RWPE1 (cell line): ENCODE data around the gene ATG7.

Experiments used
- CTCF ChIA-PET: fragments of 350-600 bp; sonication (Branson Sonifier 250); formaldehyde crosslinking; extraction: SDS; loops from one replicate; lab custom pipeline; 2021; lab: Yijun Ruan, JAX
- POLR2A ChIA-PET: fragments of 400-600 bp; formaldehyde crosslinking; extraction: SDS; loops from one replicate; lab custom pipeline; 2020; ENCODE audit warnings: antibody characterized with exemption; ENCODE audit not compliant: low non-redundant PET; lab: Yijun Ruan, JAX
- DNase-seq: peaks from one replicate; pipeline ENCODE4 v3.0.0; 2012; ENCODE audit warnings: low spot score
- H3K27ac ChIP-seq: fragments of 450-650 bp; 2 replicates; pipeline ENCODE4 v1.5.1; 2017
- CTCF ChIP-seq: fragments of 450-650 bp; conservative IDR thresholded peaks from 2 replicates; pipeline ENCODE4 v1.5.1; 2017; ENCODE audit warnings: low read depth, mild to moderate bottlenecking

ATG7 gene

GRCh38 chr3:11602886-11603527 is 330.8 kb downstream of the ATG7 start:
- H3K27ac ChIP-seq = peak overlapping the region; percentile 57

DNA sequence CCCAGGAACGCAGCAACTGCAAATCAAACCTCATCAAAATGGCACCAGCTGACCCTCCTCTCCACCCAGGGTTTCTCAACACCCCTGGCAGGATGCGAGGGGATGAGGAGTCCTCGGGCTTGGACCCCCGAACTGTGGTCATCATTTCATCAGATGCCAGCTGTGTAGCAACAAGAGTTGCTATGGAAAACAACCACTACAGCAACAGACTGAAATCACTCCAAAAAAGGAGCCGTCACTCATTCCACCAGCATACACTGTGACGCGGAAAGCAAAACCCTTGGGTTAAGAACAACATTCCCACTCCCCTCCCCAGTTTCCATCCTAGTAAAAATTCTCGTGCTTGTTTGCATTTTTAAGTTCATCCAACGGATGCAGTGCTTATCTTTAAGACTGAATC is 331.4 kb downstream of the ATG7 start:
- peak overlapping the region; percentile 57 for H3K27ac ChIP-seq
- DNase-seq = no peak
- ChIA-PET CTCF (no interaction called here), POLR2A (no interaction called here)
- TF ChIP-seq CTCF = no peak

More at GRCh38 chr3:11602886-11603527, 330.8 kb downstream of the ATG7 start:
- no peak for DNase-seq
- ChIA-PET POLR2A (no interaction called here), CTCF (no interaction called here)
- no peak for TF ChIP-seq CTCF

DNA sequence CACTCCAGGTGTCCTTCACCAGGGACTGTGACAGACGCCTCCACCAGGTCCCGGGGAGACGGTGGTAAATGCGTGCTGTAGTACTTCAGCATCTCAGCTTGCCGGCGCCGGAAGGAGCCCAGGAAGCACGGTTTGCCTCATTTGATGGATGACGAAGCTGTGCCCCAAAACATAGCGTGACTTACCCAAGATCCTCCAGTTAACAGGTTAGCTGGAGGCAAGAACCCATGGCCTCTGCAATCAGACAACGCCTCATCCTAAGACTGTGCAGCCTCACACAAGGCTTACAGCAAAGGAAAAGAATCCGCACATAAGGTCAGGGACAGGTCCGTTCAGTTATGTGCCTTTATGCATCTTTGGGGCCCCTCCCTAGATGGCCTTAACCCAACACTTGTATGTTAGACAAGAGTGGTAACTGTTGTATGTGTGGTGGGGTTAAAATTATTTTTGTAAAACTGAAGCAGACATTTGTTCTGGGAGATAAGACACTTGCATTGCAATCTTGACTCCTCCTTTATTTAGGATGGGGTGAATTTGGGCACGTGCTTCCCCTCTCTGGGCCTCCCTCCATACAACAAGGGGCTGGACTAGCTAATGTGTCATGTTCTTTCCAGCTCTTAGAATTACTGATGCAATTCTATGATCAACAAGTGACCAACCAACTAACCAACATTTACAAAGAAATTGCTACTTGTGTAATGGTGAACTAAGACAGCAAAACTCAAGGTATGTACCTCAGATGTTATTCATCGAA is 332.1 kb downstream of the ATG7 start:
- DNase-seq = no peak
- H3K27ac ChIP-seq = peak overlapping the region; percentile 57
- POLR2A ChIA-PET = no interaction called here
- no peak for TF ChIP-seq CTCF
- CTCF ChIA-PET = no interaction called here

- no peak for DNase-seq
- no peak overlapping the region for H3K27ac ChIP-seq
- ChIA-PET POLR2A (no interaction called here), CTCF (no interaction called here)
- no peak for TF ChIP-seq CTCF
Measured at GRCh38 chr3:11605398-11605797, 333.2 kb downstream of the ATG7 start.

- ChIA-PET POLR2A (no interaction called here), CTCF (interaction anchor here (0.6 kb wide), 1 partner anchor 551 kb away, joined by 4 read pairs; no protein-coding TSS in a partner anchor)
- H3K27ac ChIP-seq = peak overlapping the region; percentile 66
- no peak for TF ChIP-seq CTCF
- no peak for DNase-seq
Measured at GRCh38 chr3:11606090-11606784, 334.0 kb downstream of the ATG7 start.

GRCh38 chr3:11606865-11607440 is 334.8 kb downstream of the ATG7 start:
- TF ChIP-seq CTCF = no peak
- CTCF ChIA-PET = interaction anchor here (0.6 kb wide), 1 partner anchor 550 kb away, joined by 4 read pairs; no protein-coding TSS in a partner anchor
- POLR2A ChIA-PET = no interaction called here
- peak overlapping the region; percentile 66 for H3K27ac ChIP-seq
- DNase-seq = no peak
